Fibroblast of lung (primary cell): ENCODE measurements around the gene DCAF17. TPM values are rescaled to one million over a fixed set of nuclear protein-coding genes. Genes with fewer than 3 reads are reported as not detected.

Source experiments
- DNase-seq, 2 donors: peaks; one replicate each; pipeline versions ENCODE4 v3.0.0 to v3.0.0-alpha.2; 2010; ENCODE audit warnings: low read depth in 2 of 2
- H2AFZ ChIP-seq: 2 replicates; pipeline ENCODE4 v1.5.1; 2012; ENCODE audit warnings: low read length, control low read depth, inconsistent platforms
- H3K27ac ChIP-seq: 2 replicates; pipeline ENCODE4 v1.5.1; 2011; ENCODE audit warnings: low read length, control low read depth; ENCODE audit not compliant: insufficient read depth
- H3K27me3 ChIP-seq: 2 replicates; pipeline ENCODE4 v1.5.1; 2011; ENCODE audit warnings: mild to moderate bottlenecking, low read length; ENCODE audit not compliant: control insufficient read depth, insufficient read depth
- H3K36me3 ChIP-seq: 2 replicates; pipeline ENCODE4 v1.5.1; 2011; ENCODE audit warnings: low read length; ENCODE audit not compliant: control insufficient read depth, insufficient read depth
- H3K4me1 ChIP-seq: 2 replicates; pipeline ENCODE4 v1.5.1; 2011; ENCODE audit warnings: low read length; ENCODE audit not compliant: control insufficient read depth, insufficient read depth; ENCODE audit errors: extremely low read depth
- H3K4me2 ChIP-seq: 2 replicates; pipeline ENCODE4 v1.5.1; 2011; ENCODE audit warnings: low read length, control low read depth; ENCODE audit not compliant: insufficient read depth; ENCODE audit errors: extremely low read depth
- H3K4me3 ChIP-seq, 4 experiments: fragments of 200-600 bp in 1 of 4; sonication (generic) in 1 of 4; replicated peaks in 1 of 4; 2 replicates each; pipeline ENCODE4 v1.5.1; 2011 to 2016; ENCODE audit warnings: low read length in 4 of 4, low read depth in 3 of 4, mild to moderate bottlenecking in 3 of 4, control low read depth in 2 of 4, inconsistent platforms in 1 of 4, mixed read lengths in 1 of 4; ENCODE audit not compliant: insufficient read depth in 1 of 4; ENCODE audit errors: control extremely low read depth in 1 of 4
- H3K79me2 ChIP-seq: 2 replicates; pipeline ENCODE4 v1.5.1; 2012; ENCODE audit warnings: mild to moderate bottlenecking, low read length, inconsistent platforms; ENCODE audit not compliant: control insufficient read depth, insufficient read depth
- H3K9ac ChIP-seq: 2 replicates; pipeline ENCODE4 v1.5.1; 2011; ENCODE audit warnings: mild to moderate bottlenecking, low read length, control low read depth; ENCODE audit not compliant: insufficient read depth
- H3K9me3 ChIP-seq: 2 replicates; pipeline ENCODE4 v1.5.1; 2012; ENCODE audit warnings: low read depth, low read length; ENCODE audit not compliant: control insufficient read depth, insufficient read depth
- H4K20me1 ChIP-seq: 2 replicates; pipeline ENCODE4 v1.5.1; 2011; ENCODE audit warnings: low read length; ENCODE audit not compliant: control insufficient read depth, insufficient read depth; ENCODE audit errors: extremely low read depth
- EZH2 ChIP-seq: IDR thresholded peaks from 2 replicates; pipeline ENCODE4 v1.5.1; 2012; ENCODE audit warnings: low read length, control low read depth, mild to moderate bottlenecking; ENCODE audit errors: missing control alignments
- polyA plus RNA-seq, 2 donors: library from polyadenylated mRNA; depleted of rRNA in 1 of 2; stranded (reverse) in 1 of 2; unstranded in 1 of 2; fragments of >200 nt; gene quantifications; 2 replicates each; pipeline ENCODE4 v1.2.1, GENCODE V29; 2011 to 2012; ENCODE audit warnings: missing spikeins in 1 of 2
- total RNA-seq: library from RNA; depleted of rRNA; stranded (reverse); fragments of >200 nt; gene quantifications from 2 replicates; pipeline ENCODE4 v1.2.1, GENCODE V29; 2014
- TF ChIP-seq, protein P1 (sequence below), 2 donors: IDR thresholded peaks in 1 of 2; conservative IDR thresholded peaks in 1 of 2; 1 replicate in 1 of 2; 2 replicates in 1 of 2; pipeline ENCODE4 v1.5.1; 2011 to 2012; ENCODE audit warnings: low read length in 2 of 2, control low read depth in 1 of 2, inconsistent platforms in 1 of 2, low read depth in 1 of 2, mild to moderate bottlenecking in 1 of 2

The DCAF17 gene
- total and polyA plus RNA-seq, 2 donors (not counting 1 experiment from before 2014, with no cell fraction given), result 10.2 to 30.6 TPM

- H3K9ac ChIP-seq, result no peak overlapping the region
- no peaks in the 10 kb centered on the region for H4K20me1 ChIP-seq
- DNase-seq, result peak in 1 of 2 donors; percentile 9
- H3K4me3 ChIP-seq, result no peak overlapping the region
- H3K4me1 ChIP-seq, result no peaks in the 10 kb centered on the region
- no peaks in the 10 kb centered on the region for H3K79me2 ChIP-seq
- no peak overlapping the region for H3K27ac ChIP-seq
- no peaks in the 10 kb centered on the region for H3K27me3 ChIP-seq
- no peaks in the 10 kb centered on the region for H3K36me3 ChIP-seq
- H2AFZ ChIP-seq, result no peak overlapping the region
- no peaks in the 10 kb centered on the region for H3K9me3 ChIP-seq
- H3K4me2 ChIP-seq, result no peak overlapping the region
- TF ChIP-seq EZH2, result no peak
- TF ChIP-seq, protein P1, sequence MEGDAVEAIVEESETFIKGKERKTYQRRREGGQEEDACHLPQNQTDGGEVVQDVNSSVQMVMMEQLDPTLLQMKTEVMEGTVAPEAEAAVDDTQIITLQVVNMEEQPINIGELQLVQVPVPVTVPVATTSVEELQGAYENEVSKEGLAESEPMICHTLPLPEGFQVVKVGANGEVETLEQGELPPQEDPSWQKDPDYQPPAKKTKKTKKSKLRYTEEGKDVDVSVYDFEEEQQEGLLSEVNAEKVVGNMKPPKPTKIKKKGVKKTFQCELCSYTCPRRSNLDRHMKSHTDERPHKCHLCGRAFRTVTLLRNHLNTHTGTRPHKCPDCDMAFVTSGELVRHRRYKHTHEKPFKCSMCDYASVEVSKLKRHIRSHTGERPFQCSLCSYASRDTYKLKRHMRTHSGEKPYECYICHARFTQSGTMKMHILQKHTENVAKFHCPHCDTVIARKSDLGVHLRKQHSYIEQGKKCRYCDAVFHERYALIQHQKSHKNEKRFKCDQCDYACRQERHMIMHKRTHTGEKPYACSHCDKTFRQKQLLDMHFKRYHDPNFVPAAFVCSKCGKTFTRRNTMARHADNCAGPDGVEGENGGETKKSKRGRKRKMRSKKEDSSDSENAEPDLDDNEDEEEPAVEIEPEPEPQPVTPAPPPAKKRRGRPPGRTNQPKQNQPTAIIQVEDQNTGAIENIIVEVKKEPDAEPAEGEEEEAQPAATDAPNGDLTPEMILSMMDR (conservative IDR thresholded peaks at IDR 0.05 in 1 of 2, IDR thresholded peaks at IDR 0.05 in 1 of 2; ENCODE audit: low read depth in 1 of 2, low read length in 2 of 2), result no peak
These were observed 51.1 kb downstream of the DCAF17 start for GRCh38 chr2:171485116-171485515.

DNA sequence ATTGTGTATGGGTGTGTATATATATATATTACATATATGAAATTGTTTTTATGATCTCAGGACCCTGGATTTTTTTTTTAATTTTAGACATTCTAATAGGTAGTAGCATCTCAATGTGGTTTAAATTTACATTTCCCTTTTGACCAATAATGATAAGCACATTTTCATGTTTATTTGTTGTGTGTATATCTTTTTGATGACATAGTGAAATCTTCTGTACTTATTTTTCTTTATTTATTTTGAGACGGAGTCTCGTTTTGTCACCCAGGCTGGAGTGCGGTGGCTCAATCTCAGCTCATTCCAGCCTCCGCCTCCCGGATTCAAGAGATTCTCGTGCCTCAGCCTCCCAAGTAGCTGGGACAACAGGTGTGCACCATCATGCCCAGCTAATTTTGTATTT lies 53.2 kb downstream of the DCAF17 start:
- no peak overlapping the region for H3K9ac ChIP-seq
- H3K4me1 ChIP-seq, result no peaks in the 10 kb centered on the region
- no peaks in the 10 kb centered on the region for H3K9me3 ChIP-seq
- H3K36me3 ChIP-seq, result no peaks in the 10 kb centered on the region
- H3K79me2 ChIP-seq, result no peaks in the 10 kb centered on the region
- DNase-seq, result no peak
- no peaks in the 10 kb centered on the region for H3K27me3 ChIP-seq
- no peaks in the 10 kb centered on the region for H4K20me1 ChIP-seq
- no peak overlapping the region for H3K4me2 ChIP-seq
- H3K4me3 ChIP-seq, result no peak overlapping the region
- H3K27ac ChIP-seq, result no peak overlapping the region
- TF ChIP-seq EZH2, result no peak
- TF ChIP-seq, protein P1 (conservative IDR thresholded peaks at IDR 0.05 in 1 of 2, IDR thresholded peaks at IDR 0.05 in 1 of 2; ENCODE audit: low read depth in 1 of 2, low read length in 2 of 2), result no peak
- H2AFZ ChIP-seq, result no peak overlapping the region

GRCh38 chr2:171487803-171488259 lies 53.8 kb downstream of the DCAF17 start:
- no peak for DNase-seq
- H3K9ac ChIP-seq, result no peak overlapping the region

More at GRCh38 chr2:171487803-171488259, 53.8 kb downstream of the DCAF17 start:
- H3K4me1 ChIP-seq, result no peaks in the 10 kb centered on the region
- H3K36me3 ChIP-seq, result no peaks in the 10 kb centered on the region
- no peak overlapping the region for H2AFZ ChIP-seq
- H3K79me2 ChIP-seq, result no peaks in the 10 kb centered on the region
- no peaks in the 10 kb centered on the region for H3K27me3 ChIP-seq
- no peaks in the 10 kb centered on the region for H4K20me1 ChIP-seq
- no peaks in the 10 kb centered on the region for H3K9me3 ChIP-seq
- H3K4me3 ChIP-seq, result no peak overlapping the region
- TF ChIP-seq, protein P1 (conservative IDR thresholded peaks at IDR 0.05 in 1 of 2, IDR thresholded peaks at IDR 0.05 in 1 of 2; ENCODE audit: low read depth in 1 of 2, low read length in 2 of 2), result no peak
- TF ChIP-seq EZH2, result no peak
- no peak overlapping the region for H3K4me2 ChIP-seq
- no peak overlapping the region for H3K27ac ChIP-seq
